H1 (cell line): ENCODE results near the gene ATAD3A. TPM values are rescaled to one million over a fixed set of nuclear protein-coding genes. Genes with fewer than 3 reads are reported as not detected.

Source experiments
- CTCF ChIA-PET: fragments of 300-600 bp; sonication (Branson Sonifier 250); formaldehyde crosslinking; loops from one replicate; lab custom pipeline; 2021; ENCODE audit not compliant: partially characterized antibody; lab: Charles Lee
- POLR2A ChIA-PET: fragments of 300-600 bp; sonication (Branson Sonifier 250); formaldehyde crosslinking; loops from one replicate; lab custom pipeline; 2021; ENCODE audit warnings: inconsistent platforms; ENCODE audit not compliant: partially characterized antibody; lab: Charles Lee
- DNase-seq, 2 experiments: peaks; one replicate each; pipeline versions ENCODE4 v3.0.0 to v3.0.0-alpha.2; 2010 to 2022; ENCODE audit warnings: low spot score in 2 of 2, low read depth in 1 of 2, mixed read lengths in 1 of 2
- FAIRE-seq: peaks from 2 replicates; lab custom pipeline; 2011; peaks lifted over from hg19 to GRCh38; lab: Jason Lieb, UNC
- H2AFZ ChIP-seq: 2 replicates; pipeline ENCODE4 v1.8.1; 2012; ENCODE audit warnings: low read length, inconsistent platforms
- H2AK5ac ChIP-seq: 2 replicates; pipeline ENCODE4 v1.6.1; 2013; ENCODE audit warnings: low read depth, low read length
- H2BK120ac ChIP-seq: replicated peaks from 2 replicates; pipeline ENCODE3; 2013; ENCODE audit warnings: low read depth, low read length, inconsistent platforms
- H2BK12ac ChIP-seq: 2 replicates; pipeline ENCODE4 v1.6.1; 2013; ENCODE audit warnings: low read depth, low read length
- H2BK15ac ChIP-seq: 2 replicates; pipeline ENCODE4 v1.6.1; 2013; ENCODE audit warnings: low read length
- H2BK20ac ChIP-seq: 2 replicates; pipeline ENCODE4 v1.6.1; 2013; ENCODE audit warnings: low read length
- H2BK5ac ChIP-seq: 2 replicates; pipeline ENCODE4 v1.6.1; 2013; ENCODE audit warnings: low read depth, low read length
- H3K14ac ChIP-seq: 2 replicates; pipeline ENCODE4 v1.6.1; 2013; ENCODE audit warnings: inconsistent platforms; ENCODE audit not compliant: insufficient read length
- H3K18ac ChIP-seq: 2 replicates; pipeline ENCODE4 v1.6.1; 2013; ENCODE audit warnings: low read length; ENCODE audit errors: extremely low read depth
- H3K23ac ChIP-seq: 2 replicates; pipeline ENCODE4 v1.6.1; 2013; ENCODE audit warnings: inconsistent platforms; ENCODE audit not compliant: insufficient read length
- H3K23me2 ChIP-seq: 2 replicates; pipeline ENCODE4 v1.6.1; 2013; ENCODE audit warnings: low read depth, low read length
- H3K27ac ChIP-seq: 2 replicates; pipeline ENCODE4 v1.6.1; 2011; ENCODE audit warnings: low read depth, low read length, inconsistent platforms
- H3K27me3 ChIP-seq, 4 experiments: replicated peaks in 1 of 4; 1 replicate in 1 of 4; 2 replicates in 3 of 4; pipeline versions ENCODE4 v1.6.1 to v1.8.1; 2011 to 2013; ENCODE audit warnings: low read length in 3 of 4, mild to moderate bottlenecking in 3 of 4, inconsistent platforms in 2 of 4, mixed read lengths in 2 of 4, moderate library complexity in 1 of 4; ENCODE audit not compliant: control insufficient read depth in 3 of 4, insufficient read depth in 3 of 4; ENCODE audit errors: extremely low read depth in 1 of 4
- H3K36me3 ChIP-seq, 4 experiments: 2 replicates each; pipeline versions ENCODE4 v1.6.1 to v1.8.1; 2011 to 2013; ENCODE audit warnings: mild to moderate bottlenecking in 4 of 4, low read length in 3 of 4, moderate library complexity in 2 of 4, control low read depth in 1 of 4, inconsistent platforms in 1 of 4; ENCODE audit not compliant: insufficient read depth in 4 of 4, control insufficient read depth in 2 of 4
- H3K4ac ChIP-seq: replicated peaks from 2 replicates; pipeline ENCODE3; 2013; ENCODE audit warnings: low read length, low read depth, mixed read lengths, inconsistent platforms; ENCODE audit not compliant: insufficient read length
- H3K4me1 ChIP-seq, 4 experiments: replicated peaks in 1 of 4; 1 replicate in 1 of 4; 2 replicates in 3 of 4; pipeline versions ENCODE4 v1.6.1 to v1.8.1; 2011 to 2013; ENCODE audit warnings: low read length in 3 of 4, inconsistent platforms in 2 of 4, mixed read lengths in 1 of 4; ENCODE audit not compliant: insufficient read depth in 4 of 4, control insufficient read depth in 3 of 4
- H3K4me2 ChIP-seq, 2 experiments: 2 replicates each; pipeline versions ENCODE4 v1.6.1 to v1.8.1; 2011 to 2013; ENCODE audit warnings: low read depth in 2 of 2, low read length in 2 of 2, control low read depth in 1 of 2, inconsistent platforms in 1 of 2, mild to moderate bottlenecking in 1 of 2; ENCODE audit not compliant: insufficient read depth in 1 of 2
- H3K4me3 ChIP-seq, 4 experiments: fragments of 200-600, 300-600 bp in 1 of 4; sonication (generic), shearing (Covaris generic), sonication (Bioruptor Twin) in 1 of 4; 2 replicates each; pipeline versions ENCODE4 v1.5.1 to v1.8.1; 2011 to 2016; ENCODE audit warnings: low read length in 4 of 4, low read depth in 3 of 4, control low read depth in 2 of 4, inconsistent platforms in 2 of 4, mild to moderate bottlenecking in 2 of 4, mixed read lengths in 1 of 4, moderate library complexity in 1 of 4; ENCODE audit not compliant: insufficient read depth in 2 of 4; ENCODE audit errors: extremely low read depth in 1 of 4
- H3K56ac ChIP-seq: replicated peaks from 2 replicates; pipeline ENCODE3; 2013; ENCODE audit warnings: low read depth, mild to moderate bottlenecking, mixed read lengths, low read length, inconsistent platforms; ENCODE audit not compliant: insufficient read length
- H3K79me1 ChIP-seq: 2 replicates; pipeline ENCODE4 v1.6.1; 2013; ENCODE audit warnings: low read depth, low read length, control low read depth
- H3K79me2 ChIP-seq, 2 experiments: 2 replicates each; pipeline versions ENCODE4 v1.6.1 to v1.8.1; 2012 to 2013; ENCODE audit warnings: low read length in 2 of 2, mild to moderate bottlenecking in 2 of 2, inconsistent platforms in 1 of 2; ENCODE audit not compliant: insufficient read depth in 2 of 2, control insufficient read depth in 1 of 2
- H3K9ac ChIP-seq, 4 experiments: replicated peaks in 1 of 4; 1 replicate in 1 of 4; 2 replicates in 3 of 4; pipeline versions ENCODE4 v1.6.1 to v1.8.1; 2011 to 2013; ENCODE audit warnings: low read depth in 3 of 4, low read length in 3 of 4, control low read depth in 2 of 4, mild to moderate bottlenecking in 2 of 4, moderate library complexity in 2 of 4, inconsistent platforms in 1 of 4; ENCODE audit errors: extremely low read depth in 1 of 4
- H3K9me3 ChIP-seq, 2 experiments: 2 replicates each; pipeline versions ENCODE4 v1.6.1 to v1.8.1; 2012 to 2013; ENCODE audit warnings: mild to moderate bottlenecking in 2 of 2, moderate library complexity in 2 of 2, control low read depth in 1 of 2, inconsistent platforms in 1 of 2, low read depth in 1 of 2, low read length in 1 of 2, mixed read lengths in 1 of 2; ENCODE audit not compliant: insufficient read depth in 2 of 2
- H4K20me1 ChIP-seq, 2 experiments: replicated peaks in 1 of 2; 2 replicates each; pipeline versions ENCODE3 to v1.8.1; 2011 to 2013; ENCODE audit warnings: inconsistent platforms in 2 of 2, low read length in 2 of 2, mild to moderate bottlenecking in 1 of 2; ENCODE audit not compliant: insufficient read depth in 2 of 2, control insufficient read depth in 1 of 2
- H4K5ac ChIP-seq: 2 replicates; pipeline ENCODE4 v1.6.1; 2013; ENCODE audit warnings: low read length, low read depth, mixed read lengths, inconsistent platforms; ENCODE audit not compliant: insufficient read length
- H4K8ac ChIP-seq: 2 replicates; pipeline ENCODE4 v1.8.0; 2013; ENCODE audit warnings: mild to moderate bottlenecking, moderate library complexity, low read length, inconsistent platforms; ENCODE audit not compliant: insufficient read depth; ENCODE audit errors: extremely low read depth
- H4K91ac ChIP-seq: replicated peaks from 2 replicates; pipeline ENCODE3; 2013; ENCODE audit warnings: low read length, mixed read lengths, inconsistent platforms; ENCODE audit not compliant: insufficient read length
- BCL11A ChIP-seq, 2 experiments: IDR thresholded peaks; one replicate each; pipeline ENCODE4 v1.6.1; 2011; ENCODE audit warnings: low read depth in 2 of 2, low read length in 2 of 2, mild to moderate bottlenecking in 2 of 2
- CTBP2 ChIP-seq: IDR thresholded peaks from 2 replicates; pipeline ENCODE4 v1.7.0; 2011; ENCODE audit warnings: borderline replicate concordance, mild to moderate bottlenecking, moderate library complexity, mixed read lengths, low read length; ENCODE audit not compliant: insufficient read depth, insufficient read length
- MAFK ChIP-seq: IDR thresholded peaks from 2 replicates; pipeline ENCODE4 v1.6.1; 2012; ENCODE audit warnings: low read depth, mild to moderate bottlenecking, improper control_type of control experiment, low read length
- NANOG ChIP-seq: IDR thresholded peaks from 2 replicates; pipeline ENCODE4 v1.6.1; 2011; ENCODE audit warnings: low read length, low read depth, mild to moderate bottlenecking, inconsistent platforms; ENCODE audit not compliant: insufficient read depth, poor library complexity, severe bottlenecking
- NRF1 ChIP-seq: IDR thresholded peaks from 2 replicates; pipeline ENCODE4 v1.6.1; 2011; ENCODE audit warnings: mild to moderate bottlenecking, low read depth, low read length, improper control_type of control experiment
- RNF2 ChIP-seq: fragments of 200-900, 300-1000 bp; sonication (generic); IDR thresholded peaks from 2 replicates; pipeline ENCODE4 v1.7.1; 2016; ENCODE audit warnings: borderline replicate concordance, low read depth, mild to moderate bottlenecking, antibody characterized with exemption, low read length; ENCODE audit not compliant: poor library complexity, severe bottlenecking; ENCODE audit errors: missing control alignments
- SIX5 ChIP-seq: IDR thresholded peaks from 2 replicates; pipeline ENCODE4 v1.6.1; 2011; ENCODE audit warnings: mild to moderate bottlenecking, low read depth, low read length
- TAF7 ChIP-seq: optimal IDR thresholded peaks from 2 replicates; pipeline ENCODE3; 2011; ENCODE audit warnings: low read depth, mild to moderate bottlenecking, inconsistent platforms, low read length, moderate library complexity, borderline replicate concordance
- TCF12 ChIP-seq: IDR thresholded peaks from 2 replicates; pipeline ENCODE4 v1.6.1; 2011; ENCODE audit warnings: low read depth, mild to moderate bottlenecking, low read length
- WGBS, 2 experiments: shearing (Covaris generic) in 1 of 2; methylation state at CpG; one replicate each; pipeline versions ENCODE4 v1.1.6 to v1.1.7; 2013 to 2015; ENCODE audit warnings: low lambda C conversion rate in 2 of 2, mixed read lengths in 2 of 2, inconsistent platforms in 1 of 2, low coverage in 1 of 2, missing lambda C conversion rate in 1 of 2; ENCODE audit not compliant: insufficient replicate concordance in 2 of 2, insufficient coverage in 1 of 2, insufficient read length in 1 of 2; ENCODE audit errors: extremely low coverage in 1 of 2, missing lambda C conversion rate in 1 of 2; 5-methylcytosine and 5-hydroxymethylcytosine counted together
- polyA plus RNA-seq, 7 experiments: library from polyadenylated mRNA; depleted of rRNA in 3 of 7; stranded (reverse) in 5 of 7; unstranded in 2 of 7; fragments of >200 nt in 5 of 7; fragments of 200-250 nt in 2 of 7; gene quantifications; 1 replicate in 5 of 7; 2 replicates in 1 of 7; 4 replicates in 1 of 7; pipeline versions ENCODE4 v1.2.1 to v1.2.3, GENCODE V29; 2011 to 2013; ENCODE audit warnings: missing spikeins in 2 of 7, mixed read lengths in 2 of 7
- total RNA-seq: library from RNA; stranded (reverse); fragmentation: NEBNext Ultra II Directional; extraction: Animal tissue kit (Norgen Biotek cat#: 25700); gene quantifications from 2 replicates; pipeline ENCODE4 v1.2.1, GENCODE V29; 2021
- TF ChIP-seq, protein P1 (sequence below): IDR thresholded peaks from 2 replicates; pipeline ENCODE4 v1.6.1; 2011; ENCODE audit warnings: low read depth, mild to moderate bottlenecking, low read length; ENCODE audit not compliant: insufficient read depth

ATAD3A gene
- total and polyA plus RNA-seq, 2 of the 8 experiments (the other 6 are each of a cell fraction or from before 2014, with no cell fraction given): 28.3 to 64.7 TPM

DNA sequence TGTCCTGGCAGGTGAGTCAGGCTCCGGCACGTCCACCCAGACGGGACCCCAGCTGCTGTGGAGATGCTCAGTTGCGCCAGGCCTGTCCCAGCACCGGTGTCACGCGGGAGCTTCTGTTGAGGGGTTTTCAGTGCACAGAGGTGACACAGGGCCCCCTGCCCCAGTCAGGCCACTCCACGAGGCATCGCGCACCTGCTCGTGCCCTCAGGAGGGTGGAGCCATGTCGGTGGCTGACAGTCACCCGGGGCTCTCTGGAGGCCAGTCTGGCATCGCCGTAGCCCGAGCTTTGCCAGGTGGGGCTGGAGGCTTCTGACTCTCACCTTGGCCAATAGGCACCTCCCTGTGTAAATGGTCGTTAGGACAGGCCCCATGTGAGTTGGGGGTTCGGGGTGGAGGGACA, 17.4 kb downstream of the ATAD3A start:
- Histone ChIP-seq H3K56ac (no peak overlapping the region), H3K4me3 (no peak overlapping the region), H2BK5ac (no peak overlapping the region), H3K4ac (no peak overlapping the region), H3K27me3 (no peaks in the 10 kb centered on the region), H2AFZ (no peak overlapping the region), H3K27ac (no peak overlapping the region), H3K18ac (no peak overlapping the region), H4K5ac (no peak overlapping the region), H3K9me3 (peaks cover 3 to 5% of the 10 kb centered on the region in 2 experiments; a peak in 1 of 4 replicates), H2BK15ac (no peak overlapping the region), H3K79me2 (no peaks in the 10 kb centered on the region), H3K4me2 (no peak overlapping the region), H3K23ac (no peak overlapping the region), H4K20me1 (peaks cover 0 to 1% of the 10 kb centered on the region in 2 experiments), H2BK20ac (no peak overlapping the region), H2BK120ac (no peak overlapping the region), H3K14ac (no peak overlapping the region), H3K36me3 (peaks cover 4 to 32% (median 11%) of the 10 kb centered on the region in 4 experiments; a peak in 4 of 8 replicates), H2AK5ac (no peak overlapping the region), H4K91ac (no peak overlapping the region), H3K79me1 (no peaks in the 10 kb centered on the region), H3K23me2 (no peaks in the 10 kb centered on the region), H3K4me1 (no peaks in the 10 kb centered on the region), H2BK12ac (no peak overlapping the region), H3K9ac (no peak overlapping the region), H4K8ac (no peak overlapping the region)
- ChIA-PET CTCF (interaction anchor here (0.7 to 1.5 kb wide), 2 partner anchors 22 to 25 kb away, joined by 3 read pairs; no protein-coding TSS in a partner anchor), POLR2A (interaction anchor here (0.8 to 1.7 kb wide), 5 partner anchors 9 to 91 kb away, joined by 3 to 9 read pairs (median 3); partner anchors contain the start of gene ATAD3A)
- 95% methylated on average over 15 of the region's 18 CpGs; no CpG with 5 or more reads in 1 of the 2 experiments for WGBS, 2 experiments
- no peak for TF ChIP-seq NANOG
- no peak for TF ChIP-seq CTBP2
- no peak for TF ChIP-seq SIX5
- TF ChIP-seq, protein P1, sequence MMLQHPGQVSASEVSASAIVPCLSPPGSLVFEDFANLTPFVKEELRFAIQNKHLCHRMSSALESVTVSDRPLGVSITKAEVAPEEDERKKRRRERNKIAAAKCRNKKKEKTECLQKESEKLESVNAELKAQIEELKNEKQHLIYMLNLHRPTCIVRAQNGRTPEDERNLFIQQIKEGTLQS: no peak
- TF ChIP-seq TAF7: no peak
- TF ChIP-seq MAFK: no peak
- TF ChIP-seq BCL11A (IDR thresholded peaks at IDR 0.05; ENCODE audit: low read depth in 2 of 2, low read length in 2 of 2): no peak
- TF ChIP-seq RNF2: no peak
- no peak for TF ChIP-seq TCF12
- TF ChIP-seq NRF1: no peak
- FAIRE-seq (no peak), DNase-seq (no peak)
